GM12892 (cell line): ENCODE data around the gene SRGAP2.
"Not testable (repeated sequence)": the region's sequence is repeated elsewhere in the genome, so short reads cannot be mapped to it uniquely, and the experiment has no call there.

ENCODE experiments used
- POLR2A ChIP-seq: IDR thresholded peaks from 2 replicates; pipeline ENCODE4 v1.6.1; 2011; ENCODE audit warnings: low read depth, low read length, control low read depth
- POLR2AphosphoS5 ChIP-seq: IDR thresholded peaks from 2 replicates; pipeline ENCODE4 v1.6.1; 2011; ENCODE audit warnings: low read depth, low read length, control low read depth

- not testable (repeated sequence) for TF ChIP-seq POLR2AphosphoS5, POLR2A
Observed at GRCh38 chr1:206175459-206176113, 27.8 kb upstream of the SRGAP2 start.
